Measurements from ENCODE around the gene GIN1. TPM values are rescaled to one million over a fixed set of nuclear protein-coding genes. Genes with fewer than 3 reads are reported as not detected.

The GIN1 gene
- total RNA-seq, 6 experiments from 2014 or later: 5.6 to 8.0 (median 6.1) TPM

DNA sequence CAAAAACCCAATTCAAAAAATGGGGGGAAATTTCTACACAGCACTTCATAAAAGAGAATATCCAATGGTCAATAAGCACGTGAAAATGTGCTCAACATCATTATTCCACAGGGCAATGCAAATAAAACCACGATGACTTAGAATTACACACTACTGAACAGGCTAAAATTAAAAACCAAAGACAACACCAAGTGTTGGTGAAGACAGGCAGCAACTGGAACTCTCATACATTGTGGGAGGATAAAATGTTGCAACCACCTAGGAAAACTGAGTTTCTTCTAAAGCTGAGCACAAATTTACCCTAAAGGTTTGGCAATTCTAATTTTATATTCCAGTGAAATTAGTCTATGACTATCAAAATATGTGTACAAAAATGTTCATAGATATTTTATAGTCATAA lies 9.5 kb downstream of the GIN1 start:
- no peaks in the 10 kb centered on the region for H3K9me3 Mint-ChIP-seq
- DNase-seq: no peak
- TF ChIP-seq, protein P1, sequence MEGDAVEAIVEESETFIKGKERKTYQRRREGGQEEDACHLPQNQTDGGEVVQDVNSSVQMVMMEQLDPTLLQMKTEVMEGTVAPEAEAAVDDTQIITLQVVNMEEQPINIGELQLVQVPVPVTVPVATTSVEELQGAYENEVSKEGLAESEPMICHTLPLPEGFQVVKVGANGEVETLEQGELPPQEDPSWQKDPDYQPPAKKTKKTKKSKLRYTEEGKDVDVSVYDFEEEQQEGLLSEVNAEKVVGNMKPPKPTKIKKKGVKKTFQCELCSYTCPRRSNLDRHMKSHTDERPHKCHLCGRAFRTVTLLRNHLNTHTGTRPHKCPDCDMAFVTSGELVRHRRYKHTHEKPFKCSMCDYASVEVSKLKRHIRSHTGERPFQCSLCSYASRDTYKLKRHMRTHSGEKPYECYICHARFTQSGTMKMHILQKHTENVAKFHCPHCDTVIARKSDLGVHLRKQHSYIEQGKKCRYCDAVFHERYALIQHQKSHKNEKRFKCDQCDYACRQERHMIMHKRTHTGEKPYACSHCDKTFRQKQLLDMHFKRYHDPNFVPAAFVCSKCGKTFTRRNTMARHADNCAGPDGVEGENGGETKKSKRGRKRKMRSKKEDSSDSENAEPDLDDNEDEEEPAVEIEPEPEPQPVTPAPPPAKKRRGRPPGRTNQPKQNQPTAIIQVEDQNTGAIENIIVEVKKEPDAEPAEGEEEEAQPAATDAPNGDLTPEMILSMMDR (IDR thresholded peaks at IDR 0.05): no peak
- no peak overlapping the region for H3K27ac Mint-ChIP-seq
- no peak overlapping the region for H3K4me3 Mint-ChIP-seq
- no peaks in the 10 kb centered on the region for H3K36me3 Mint-ChIP-seq (ENCODE audit: low read depth)
- no peaks in the 10 kb centered on the region for H3K27me3 Mint-ChIP-seq (ENCODE audit: insufficient read depth)
- H3K4me1 Mint-ChIP-seq (ENCODE audit: low read depth): no peaks in the 10 kb centered on the region

DNA sequence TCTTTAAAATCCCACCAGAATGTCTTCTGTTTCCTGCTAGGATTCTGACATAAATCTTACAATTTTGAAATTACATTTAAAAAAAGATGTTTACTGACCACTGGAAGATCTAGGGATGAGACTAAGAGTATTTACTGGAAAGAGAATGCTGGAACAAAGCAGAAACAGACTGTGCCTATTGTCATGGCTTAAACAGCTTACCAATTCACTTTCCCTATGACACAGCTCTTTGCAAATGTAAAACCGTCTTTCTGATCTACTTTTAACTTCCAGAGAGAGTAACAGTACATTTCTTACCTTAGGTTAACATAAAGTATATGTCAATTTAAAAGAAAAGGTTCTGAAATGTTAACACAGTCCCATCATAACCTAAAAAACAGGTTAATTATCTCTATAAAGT lies 10.7 kb downstream of the GIN1 start:
- Mint-ChIP-seq H3K4me1 (ENCODE audit: low read depth) (no peaks in the 10 kb centered on the region), H3K27me3 (ENCODE audit: insufficient read depth) (no peaks in the 10 kb centered on the region), H3K36me3 (ENCODE audit: low read depth) (peaks cover 4% of the 10 kb centered on the region; the same call in 1 of the 2 replicates), H3K4me3 (no peak overlapping the region), H3K27ac (no peak overlapping the region), H3K9me3 (no peaks in the 10 kb centered on the region)
- TF ChIP-seq, protein P1 (IDR thresholded peaks at IDR 0.05): no peak
- DNase-seq: no peak

DNA sequence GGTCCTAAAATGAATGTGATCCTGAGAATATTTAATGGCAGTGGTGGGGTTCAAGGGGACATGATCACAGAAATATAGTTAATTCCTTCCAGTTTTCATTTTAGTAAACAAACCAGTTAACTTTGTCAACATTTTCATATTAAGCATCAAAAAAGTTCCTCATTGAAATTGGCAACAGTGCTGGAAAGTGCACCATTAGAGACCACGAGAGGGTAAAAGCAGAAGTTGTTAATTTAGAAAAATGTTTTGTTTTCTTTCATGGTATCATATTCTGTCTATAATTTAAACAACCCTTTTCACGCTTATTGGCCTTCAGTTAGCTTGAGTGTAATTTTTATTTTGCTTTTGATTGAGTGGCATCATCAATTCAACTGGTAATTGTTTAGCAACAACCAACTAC lies 11.9 kb downstream of the GIN1 start:
- Mint-ChIP-seq H3K27ac (no peak overlapping the region), H3K27me3 (ENCODE audit: insufficient read depth) (no peaks in the 10 kb centered on the region), H3K9me3 (no peaks in the 10 kb centered on the region), H3K4me3 (no peak overlapping the region), H3K4me1 (ENCODE audit: low read depth) (no peaks in the 10 kb centered on the region), H3K36me3 (ENCODE audit: low read depth) (peaks cover 6% of the 10 kb centered on the region; the same call in 1 of the 2 replicates)
- TF ChIP-seq, protein P1 (IDR thresholded peaks at IDR 0.05): no peak
- no peak for DNase-seq

- TF ChIP-seq, protein P1 (IDR thresholded peaks at IDR 0.05): no peak
- no peak overlapping the region for H3K4me3 Mint-ChIP-seq
- H3K9me3 Mint-ChIP-seq: no peaks in the 10 kb centered on the region
- peaks cover 18% of the 10 kb centered on the region for H3K4me1 Mint-ChIP-seq (ENCODE audit: low read depth)
- no peaks in the 10 kb centered on the region for H3K27me3 Mint-ChIP-seq (ENCODE audit: insufficient read depth)
- H3K36me3 Mint-ChIP-seq (ENCODE audit: low read depth): peaks cover 11% of the 10 kb centered on the region
- H3K27ac Mint-ChIP-seq: no peak overlapping the region
- DNase-seq: no peak
These were observed 17.7 kb downstream of the GIN1 start for GRCh38 chr5:103102234-103102633.

GRCh38 chr5:103101079-103101750 lies 18.7 kb downstream of the GIN1 start:
- Mint-ChIP-seq H3K27me3 (ENCODE audit: insufficient read depth) (no peaks in the 10 kb centered on the region), H3K27ac (no peak overlapping the region), H3K4me1 (ENCODE audit: low read depth) (peaks cover 18% of the 10 kb centered on the region), H3K9me3 (no peaks in the 10 kb centered on the region), H3K4me3 (no peak overlapping the region), H3K36me3 (ENCODE audit: low read depth) (peaks cover 11% of the 10 kb centered on the region)
- TF ChIP-seq, protein P1 (IDR thresholded peaks at IDR 0.05): no peak
- DNase-seq: peak; percentile 47

Data from HFFc6 (cell line).